GM10248 (cell line): ENCODE data around the gene OR10H2.
"Not testable (repeated sequence)": the region's sequence is repeated elsewhere in the genome, so short reads cannot be mapped to it uniquely, and the experiment has no call there.

Experiments
- CTCF ChIA-PET: fragments of 300-600 bp; sonication (Branson Sonifier 250); formaldehyde crosslinking; extraction: SDS; loops from one replicate; lab custom pipeline; 2021; ENCODE audit warnings: antibody characterized with exemption; lab: Yijun Ruan, JAX
- POLR2A ChIA-PET: fragments of 350-650 bp; sonication (Branson Sonifier 250); formaldehyde crosslinking; extraction: SDS; loops from one replicate; lab custom pipeline; 2020; ENCODE audit warnings: antibody characterized with exemption; lab: Yijun Ruan, JAX
- DNase-seq: peaks from one replicate; pipeline ENCODE4 v3.0.0; 2012; ENCODE audit errors: extremely low spot score
- TF ChIP-seq, protein P1 (sequence below): IDR thresholded peaks from 2 replicates; pipeline ENCODE4 v1.5.1; 2012; ENCODE audit warnings: mild to moderate bottlenecking, low read depth; ENCODE audit errors: extremely low read depth, missing control alignments, control extremely low read depth

Gene OR10H2

GRCh38 chr19:15727724-15728123, at the start of gene OR10H2:
TSS of gene OR10H2 (plus strand) at chr19:15728024. CDS start at chr19:15728044, 20 bp downstream.
- TF ChIP-seq, protein P1, sequence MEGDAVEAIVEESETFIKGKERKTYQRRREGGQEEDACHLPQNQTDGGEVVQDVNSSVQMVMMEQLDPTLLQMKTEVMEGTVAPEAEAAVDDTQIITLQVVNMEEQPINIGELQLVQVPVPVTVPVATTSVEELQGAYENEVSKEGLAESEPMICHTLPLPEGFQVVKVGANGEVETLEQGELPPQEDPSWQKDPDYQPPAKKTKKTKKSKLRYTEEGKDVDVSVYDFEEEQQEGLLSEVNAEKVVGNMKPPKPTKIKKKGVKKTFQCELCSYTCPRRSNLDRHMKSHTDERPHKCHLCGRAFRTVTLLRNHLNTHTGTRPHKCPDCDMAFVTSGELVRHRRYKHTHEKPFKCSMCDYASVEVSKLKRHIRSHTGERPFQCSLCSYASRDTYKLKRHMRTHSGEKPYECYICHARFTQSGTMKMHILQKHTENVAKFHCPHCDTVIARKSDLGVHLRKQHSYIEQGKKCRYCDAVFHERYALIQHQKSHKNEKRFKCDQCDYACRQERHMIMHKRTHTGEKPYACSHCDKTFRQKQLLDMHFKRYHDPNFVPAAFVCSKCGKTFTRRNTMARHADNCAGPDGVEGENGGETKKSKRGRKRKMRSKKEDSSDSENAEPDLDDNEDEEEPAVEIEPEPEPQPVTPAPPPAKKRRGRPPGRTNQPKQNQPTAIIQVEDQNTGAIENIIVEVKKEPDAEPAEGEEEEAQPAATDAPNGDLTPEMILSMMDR = no peak
- ChIA-PET POLR2A (no interaction called here), CTCF (no interaction called here)
- no peak for DNase-seq

GRCh38 chr19:15679089-15679488, 48.7 kb upstream of the OR10H2 start:
- ChIA-PET CTCF (no interaction called here), POLR2A (no interaction called here)
- DNase-seq = no peak
- TF ChIP-seq, protein P1 = no peak

GRCh38 chr19:15679865-15680264, 48.0 kb upstream of the OR10H2 start:
- CTCF ChIA-PET, POLR2A ChIA-PET, DNase-seq: not testable (repeated sequence)

DNA sequence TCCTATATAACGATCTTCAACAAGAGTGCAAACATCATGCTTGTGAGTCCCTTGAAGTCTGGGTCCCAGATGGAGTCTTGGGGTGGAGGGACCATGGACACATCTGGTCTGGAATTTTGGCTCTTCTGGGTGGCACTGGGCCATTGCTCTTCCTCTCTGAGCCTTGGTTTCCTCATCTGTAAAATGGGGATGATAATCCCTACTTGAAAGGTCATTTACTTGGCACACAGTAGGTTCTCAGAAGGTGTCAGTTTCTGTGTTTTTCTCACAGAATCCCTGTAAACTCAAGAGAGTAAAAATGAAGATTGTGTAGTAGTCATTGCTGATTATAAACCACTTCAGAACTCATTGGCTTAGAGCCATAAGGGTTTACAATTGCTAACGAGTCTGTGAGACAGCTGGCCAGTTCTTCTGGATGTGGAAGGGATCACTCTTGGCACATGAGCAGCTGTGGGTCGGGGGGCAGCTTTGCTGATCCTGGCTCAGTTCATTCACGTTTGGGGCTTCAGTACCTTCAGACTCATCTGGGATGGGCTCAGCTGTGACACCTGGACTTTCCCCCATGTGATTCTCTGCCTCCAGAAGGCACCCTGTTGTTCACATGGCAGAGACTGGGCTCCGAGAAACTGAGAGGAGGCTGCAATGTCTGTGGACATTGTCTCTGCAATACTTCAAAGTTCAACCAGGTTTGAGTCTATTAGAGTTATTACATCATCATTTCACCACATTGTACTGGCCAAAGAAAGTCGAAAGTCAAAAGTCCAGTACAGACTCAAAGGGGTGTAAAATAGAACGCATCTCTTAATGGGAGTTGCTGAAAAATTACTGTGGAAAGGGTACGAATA, 47.1 kb upstream of the OR10H2 start:
- no peak for DNase-seq
- ChIA-PET CTCF (no interaction called here), POLR2A (interaction anchor here (0.5 kb wide), 1 partner anchor 44 kb away, joined by 3 read pairs; no protein-coding TSS in a partner anchor)
- TF ChIP-seq, protein P1 = no peak

DNA sequence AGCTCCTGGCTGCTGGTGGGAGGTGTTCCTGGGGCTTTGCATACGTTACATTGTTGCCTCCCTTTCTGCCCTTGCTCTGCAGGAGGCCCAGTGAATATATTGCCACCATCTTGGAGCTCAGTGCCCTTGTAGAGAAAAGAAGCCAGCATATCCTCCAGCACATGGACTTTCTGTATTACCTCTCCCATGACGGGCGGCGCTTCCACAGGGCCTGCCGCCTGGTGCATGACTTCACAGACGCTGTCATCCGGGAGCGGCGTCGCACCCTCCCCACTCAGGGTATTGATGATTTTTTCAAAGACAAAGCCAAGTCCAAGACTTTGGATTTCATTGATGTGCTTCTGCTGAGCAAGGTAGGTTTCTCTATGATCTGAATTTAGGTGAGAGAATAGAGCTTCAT, 44.4 kb upstream of the OR10H2 start:
- no peak for DNase-seq
- ChIA-PET CTCF (interaction anchor here (1.5 kb wide), 1 partner anchor 9 kb away, joined by 5 read pairs; no protein-coding TSS in a partner anchor), POLR2A (no interaction called here)
- TF ChIP-seq, protein P1 = no peak

DNA sequence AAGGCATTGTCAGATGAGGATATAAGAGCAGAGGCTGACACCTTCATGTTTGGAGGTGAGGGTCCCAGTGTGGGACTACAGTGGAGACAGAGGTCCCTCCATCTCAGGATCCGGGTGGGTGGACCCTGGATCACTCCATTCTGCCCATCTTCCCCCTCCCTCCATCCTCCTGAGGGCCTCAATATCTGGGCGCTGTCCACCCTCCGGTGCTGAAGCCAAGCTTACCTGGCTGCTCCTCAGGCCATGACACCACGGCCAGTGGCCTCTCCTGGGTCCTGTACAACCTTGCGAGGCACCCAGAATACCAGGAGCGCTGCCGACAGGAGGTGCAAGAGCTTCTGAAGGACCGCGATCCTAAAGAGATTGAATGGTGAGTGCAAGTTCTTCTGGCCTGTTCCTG, 43.0 kb upstream of the OR10H2 start:
- TF ChIP-seq, protein P1 = no peak
- DNase-seq = no peak
- POLR2A ChIA-PET = no interaction called here
- CTCF ChIA-PET = no interaction called here

DNA sequence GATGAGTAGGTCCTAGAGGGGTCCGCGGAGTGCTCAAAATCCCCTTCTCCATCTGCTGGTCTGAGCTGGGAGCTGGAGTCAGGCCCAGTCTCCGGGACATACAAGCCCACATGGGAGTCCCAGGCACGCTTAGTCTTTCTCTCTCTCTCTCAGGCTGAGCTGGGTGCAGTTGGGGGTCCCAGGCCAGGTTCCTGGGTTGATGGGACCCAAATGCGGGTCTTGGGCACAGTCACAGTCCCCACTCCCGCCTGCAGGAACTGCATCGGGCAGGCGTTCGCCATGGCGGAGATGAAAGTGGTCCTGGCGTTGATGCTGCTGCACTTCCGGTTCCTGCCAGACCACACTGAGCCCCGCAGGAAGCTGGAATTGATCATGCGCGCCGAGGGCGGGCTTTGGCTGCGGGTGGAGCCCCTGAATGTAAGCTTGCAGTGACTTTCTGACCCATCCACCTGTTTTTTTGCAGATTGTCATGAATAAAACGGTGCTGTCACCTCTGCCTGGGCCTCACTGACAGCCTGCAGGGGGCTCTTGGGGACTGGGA, 31.1 kb upstream of the OR10H2 start:
- POLR2A ChIA-PET = no interaction called here

More for the DNA sequence above, 31.1 kb upstream of the OR10H2 start:
- no peak for DNase-seq
- CTCF ChIA-PET = no interaction called here
- TF ChIP-seq, protein P1 = no peak
